A549 (cell line): ENCODE data around the gene ANKRD10. TPM values are rescaled to one million over a fixed set of nuclear protein-coding genes. Genes with fewer than 3 reads are reported as not detected.

Experiments
- ATAC-seq, 2 experiments: fragments of 200-7000 bp in 1 of 2; fragments of >200 bp in 1 of 2; cut with Nextera tagmentation in 1 of 2; cut with Tn5 transposase in 1 of 2; 3 replicates each; pipeline versions ENCODE4 v1.8.0 to v1.9.1; 2018 to 2020; ENCODE audit warnings: mild to moderate bottlenecking in 1 of 2, moderate library complexity in 1 of 2
- CTCF ChIA-PET: fragments of 300-600 bp; sonication (Branson Sonifier 250); formaldehyde crosslinking; extraction: SDS; loops from one replicate; lab custom pipeline; 2021; ENCODE audit warnings: antibody characterized with exemption, inconsistent platforms; lab: Yijun Ruan, JAX
- POLR2A ChIA-PET: fragments of 350-600 bp; formaldehyde crosslinking; extraction: SDS; loops from one replicate; lab custom pipeline; 2021; ENCODE audit warnings: antibody characterized with exemption, inconsistent platforms; lab: Yijun Ruan, JAX
- DNase-seq, 2 experiments: peaks; one replicate each; pipeline versions ENCODE4 v3.0.0 to v3.0.0-alpha.2; 2011 to 2016; ENCODE audit warnings: low read depth in 1 of 2, low spot score in 1 of 2
- FAIRE-seq: peaks from 2 replicates; lab custom pipeline; 2011; peaks lifted over from hg19 to GRCh38; lab: Jason Lieb, UNC
- H3K27ac ChIP-seq, 2 experiments: fragments of >200 bp; sonication (Bioruptor Twin); formaldehyde crosslinking; 3 replicates each; pipeline ENCODE4 v1.5.1; 2016 to 2017
- H3K4me1 ChIP-seq: fragments of >200 bp; sonication (Bioruptor Twin); formaldehyde crosslinking; 3 replicates; pipeline ENCODE4 v1.6.1; 2016
- H3K4me2 ChIP-seq: fragments of >200 bp; sonication (Bioruptor Twin); formaldehyde crosslinking; 3 replicates; pipeline ENCODE4 v1.6.1; 2016
- H3K4me3 ChIP-seq: fragments of >200 bp; sonication (Bioruptor Twin); formaldehyde crosslinking; 3 replicates; pipeline ENCODE4 v1.5.1; 2016
- H3K9me3 ChIP-seq: fragments of >200 bp; sonication (Bioruptor Twin); formaldehyde crosslinking; 3 replicates; pipeline ENCODE4 v1.6.1; 2016
- BCL3 ChIP-seq: fragments of >200 bp; sonication (Bioruptor Twin); formaldehyde crosslinking; IDR thresholded peaks from 3 replicates; pipeline ENCODE4 v1.6.1; 2016
- BHLHE40 ChIP-seq: IDR thresholded peaks from 2 replicates; pipeline ENCODE4 v1.6.1; 2012; ENCODE audit warnings: low read depth, low read length, inconsistent platforms
- EP300 ChIP-seq, 2 experiments: fragments of >200 bp; sonication (Bioruptor Twin); formaldehyde crosslinking; IDR thresholded peaks; 2 replicates in 1 of 2; 3 replicates in 1 of 2; pipeline ENCODE4 v1.6.1; 2016 to 2017
- ESRRA ChIP-seq: fragments of 150-350 bp; IDR thresholded peaks from 2 replicates; pipeline ENCODE4 v1.6.1; 2014; ENCODE audit warnings: mild to moderate bottlenecking, low read length, borderline replicate concordance
- FOXS1 ChIP-seq: fragments of 250-450 bp; sonication (Bioruptor Pico); IDR thresholded peaks from 2 replicates; pipeline ENCODE4 v1.5.0; 2020; ENCODE audit warnings: mild to moderate bottlenecking, moderate library complexity
- HMGXB4 ChIP-seq: fragments of 250-450 bp; sonication (Bioruptor Pico); IDR thresholded peaks from 2 replicates; pipeline ENCODE4 v1.5.0; 2021; ENCODE audit warnings: mild to moderate bottlenecking, moderate library complexity, borderline replicate concordance
- HOXB5 ChIP-seq: fragments of 250-450 bp; sonication (Bioruptor Pico); IDR thresholded peaks from 2 replicates; pipeline ENCODE4 v1.5.0; 2020; ENCODE audit warnings: mild to moderate bottlenecking, moderate library complexity
- JUN ChIP-seq, 2 experiments: fragments of >200 bp; sonication (Bioruptor Twin); formaldehyde crosslinking; IDR thresholded peaks; 2 replicates in 1 of 2; 3 replicates in 1 of 2; pipeline ENCODE4 v1.6.1; 2016 to 2017
- MAFK ChIP-seq: fragments of 450-650 bp; IDR thresholded peaks from 2 replicates; pipeline ENCODE4 v1.6.1; 2014; ENCODE audit not compliant: partially characterized antibody
- MAX ChIP-seq: IDR thresholded peaks from 2 replicates; pipeline ENCODE4 v1.6.1; 2012
- MAZ ChIP-seq: fragments of 150-350 bp; IDR thresholded peaks from 2 replicates; pipeline ENCODE4 v1.6.1; 2014; ENCODE audit warnings: antibody characterized with exemption, low read depth, low read length, borderline replicate concordance
- NPAS2 ChIP-seq: fragments of 250-450 bp; sonication (Bioruptor Pico); IDR thresholded peaks from 2 replicates; pipeline ENCODE4 v1.8.0; 2022; ENCODE audit warnings: mild to moderate bottlenecking, moderate library complexity, borderline replicate concordance
- POLR2A ChIP-seq: IDR thresholded peaks from 2 replicates; pipeline ENCODE4 v1.6.1; 2012; ENCODE audit warnings: mild to moderate bottlenecking, low read length
- RAD21 ChIP-seq, 2 experiments: fragments of >200 bp in 1 of 2; sonication (Bioruptor Twin) in 1 of 2; formaldehyde crosslinking in 1 of 2; IDR thresholded peaks in 1 of 2; conservative IDR thresholded peaks in 1 of 2; 2 replicates in 1 of 2; 3 replicates in 1 of 2; pipeline ENCODE4 v1.6.1; 2012 to 2018; ENCODE audit warnings: inconsistent platforms in 1 of 2
- RFX5 ChIP-seq: fragments of 450-650 bp; IDR thresholded peaks from 2 replicates; pipeline ENCODE4 v1.7.1; 2014; ENCODE audit warnings: antibody characterized with exemption, mild to moderate bottlenecking, moderate library complexity
- TFCP2L1 ChIP-seq: fragments of 250-450 bp; sonication (Bioruptor Pico); IDR thresholded peaks from 2 replicates; pipeline ENCODE4 v1.5.0; 2021; ENCODE audit warnings: mild to moderate bottlenecking
- ZFP36 ChIP-seq: fragments of 450-650 bp; IDR thresholded peaks from 2 replicates; pipeline ENCODE4 v1.6.1; 2014; ENCODE audit warnings: borderline replicate concordance; ENCODE audit not compliant: partially characterized antibody
- ZSCAN20 ChIP-seq: fragments of 250-450 bp; sonication (Bioruptor Pico); IDR thresholded peaks from 2 replicates; pipeline ENCODE4 v1.8.0; 2022; ENCODE audit warnings: mild to moderate bottlenecking, moderate library complexity
- WGBS: methylation state at CpG from one replicate; pipeline ENCODE4 v1.1.6; 2017; ENCODE audit errors: missing lambda C conversion rate; 5-methylcytosine and 5-hydroxymethylcytosine counted together
- polyA plus RNA-seq, 4 experiments: library from polyadenylated mRNA; depleted of rRNA in 3 of 4; stranded (reverse); fragments of >200 nt; fragmentation: RNase III in 1 of 4; extraction: RNeasy Plus Mini Kit Qiagen cat#74134 plus additional on column Dnase treatment in 1 of 4; gene quantifications; 2 replicates in 3 of 4; 3 replicates in 1 of 4; pipeline ENCODE4 v1.2.3, GENCODE V29; 2011 to 2017
- TF ChIP-seq, protein P1 (sequence below): fragments of 450-650 bp; IDR thresholded peaks from 2 replicates; pipeline ENCODE4 v1.6.1; 2014; ENCODE audit warnings: antibody characterized with exemption

The ANKRD10 gene
- polyA plus RNA-seq, 2 of the 4 experiments (the other 2 are of a cell fraction) = 32.1 to 66.0 TPM

- TF ChIP-seq FOXS1 (CRISPR knock-in tag) (no peak), ZSCAN20 (CRISPR knock-in tag) (no peak), HMGXB4 (CRISPR knock-in tag) (no peak)
Observed at GRCh38 chr13:110867380-110867779, 47.5 kb downstream of the ANKRD10 start (continued).

GRCh38 chr13:110866491-110867170 lies 48.2 kb downstream of the ANKRD10 start:
- CTCF ChIA-PET = no interaction called here
- POLR2A ChIA-PET = no interaction called here
- ATAC-seq (no peak), DNase-seq (no peak), FAIRE-seq (no peak)
- 79% methylated on average over 11 of the region's 11 CpGs for WGBS
- Histone ChIP-seq H3K9me3 (no peaks in the 10 kb centered on the region), H3K4me3 (no peak overlapping the region), H3K4me2 (no peak overlapping the region), H3K27ac (no peak overlapping the region), H3K4me1 (peaks cover 17% of the 10 kb centered on the region)
- TF ChIP-seq ZFP36 (no peak), ESRRA (no peak), JUN (IDR thresholded peaks at IDR 0.05) (no peak), BHLHE40 (no peak), BCL3 (no peak), NPAS2 (CRISPR knock-in tag) (no peak)
- TF ChIP-seq, protein P1, sequence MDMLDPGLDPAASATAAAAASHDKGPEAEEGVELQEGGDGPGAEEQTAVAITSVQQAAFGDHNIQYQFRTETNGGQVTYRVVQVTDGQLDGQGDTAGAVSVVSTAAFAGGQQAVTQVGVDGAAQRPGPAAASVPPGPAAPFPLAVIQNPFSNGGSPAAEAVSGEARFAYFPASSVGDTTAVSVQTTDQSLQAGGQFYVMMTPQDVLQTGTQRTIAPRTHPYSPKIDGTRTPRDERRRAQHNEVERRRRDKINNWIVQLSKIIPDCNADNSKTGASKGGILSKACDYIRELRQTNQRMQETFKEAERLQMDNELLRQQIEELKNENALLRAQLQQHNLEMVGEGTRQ = no peak

GRCh38 chr13:110863685-110864084 lies 51.2 kb downstream of the ANKRD10 start:
- H3K4me1 ChIP-seq = no peaks in the 10 kb centered on the region
- 81% methylated on average over 6 of the region's 6 CpGs for WGBS
- ATAC-seq (no peak), FAIRE-seq (no peak), DNase-seq (no peak)
- POLR2A ChIA-PET = no interaction called here
- no peaks in the 10 kb centered on the region for H3K9me3 ChIP-seq
- no peak overlapping the region for H3K4me2 ChIP-seq
- no peak overlapping the region for H3K27ac ChIP-seq
- TF ChIP-seq FOXS1 (CRISPR knock-in tag) (no peak), RAD21 (conservative IDR thresholded peaks at IDR 0.05 in 1 of 2, IDR thresholded peaks at IDR 0.05 in 1 of 2) (no peak), MAX (no peak)
- CTCF ChIA-PET = interaction anchor here (1.0 kb wide), 1 partner anchor 12 kb away, joined by 3 read pairs; no protein-coding TSS in a partner anchor
- no peak overlapping the region for H3K4me3 ChIP-seq

DNA sequence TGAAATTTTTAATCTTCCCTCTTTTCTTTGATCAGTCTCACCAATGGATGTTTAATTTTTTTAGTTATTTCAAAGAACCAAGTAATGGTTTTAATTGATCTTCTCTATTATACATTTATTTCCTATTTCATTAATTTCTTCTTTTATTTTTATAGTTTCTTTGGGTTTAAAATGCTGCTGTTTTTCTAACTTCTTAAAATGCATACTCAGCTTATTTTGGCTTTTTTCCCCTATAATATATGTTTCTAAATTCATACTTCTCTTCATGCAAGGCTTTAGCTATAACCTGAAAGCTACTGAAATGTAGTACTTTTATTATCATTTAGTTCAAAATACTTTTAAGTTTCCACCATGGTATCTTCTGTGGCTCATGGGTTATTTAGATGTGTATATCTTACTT lies 53.9 kb downstream of the ANKRD10 start:
- Histone ChIP-seq H3K27ac (no peak overlapping the region), H3K4me3 (no peak overlapping the region), H3K4me1 (no peaks in the 10 kb centered on the region), H3K4me2 (no peak overlapping the region), H3K9me3 (peaks cover 2% of the 10 kb centered on the region; the same call in 1 of the 3 replicates)
- TF ChIP-seq, protein P1 = no peak
- TF ChIP-seq POLR2A = no peak
- no peak for TF ChIP-seq HOXB5 (CRISPR knock-in tag)
- no peak for TF ChIP-seq TFCP2L1
- TF ChIP-seq MAFK = peak; percentile 52
- TF ChIP-seq RFX5 = no peak
- TF ChIP-seq EP300 (IDR thresholded peaks at IDR 0.05) = no peak
- no peak for TF ChIP-seq MAZ
- POLR2A ChIA-PET = no interaction called here
- ATAC-seq (no peak), FAIRE-seq (no peak), DNase-seq (no peak)
- CTCF ChIA-PET = no interaction called here
